Astrocyte of the spinal cord (primary cell): ENCODE results near the gene SLC1A7.
A peak's percentile ranks its signal among the peaks of the same experiment; 100 is the strongest.

Source experiments
- DNase-seq: peaks from one replicate; pipeline ENCODE4 v3.0.0; 2011; ENCODE audit warnings: low read depth, low spot score
- H3K4me3 ChIP-seq: 2 replicates; pipeline ENCODE4 v1.5.1; 2011; ENCODE audit warnings: low read depth, mild to moderate bottlenecking, low read length, moderate library complexity
- CTCF ChIP-seq: IDR thresholded peaks from 2 replicates; pipeline ENCODE4 v1.5.1; 2012; ENCODE audit warnings: low read depth, mild to moderate bottlenecking, low read length, inconsistent platforms
- in situ Hi-C: cut with HindIII; loops from 2 replicates; pipeline ENCODE4 v1.10.0; 2017; ENCODE audit warnings: low sequenced_read_pairs

SLC1A7 gene

GRCh38 chr1:53145051-53145600, 2.7 kb upstream of the SLC1A7 start:
- no peak for TF ChIP-seq CTCF
- in situ Hi-C loops: no loop called here
- DNase-seq: no peak
- no peak overlapping the region for H3K4me3 ChIP-seq

- no peak for DNase-seq
- no peak overlapping the region for H3K4me3 ChIP-seq
- in situ Hi-C loops: no loop called here
- TF ChIP-seq CTCF: no peak
Measured at GRCh38 chr1:53144201-53144600, 1.8 kb upstream of the SLC1A7 start.

- no peak overlapping the region for H3K4me3 ChIP-seq
- no peak for TF ChIP-seq CTCF
- DNase-seq: no peak
- in situ Hi-C loops: no loop called here
Measured at GRCh38 chr1:53143527-53143926, 1.1 kb upstream of the SLC1A7 start.

- in situ Hi-C loops: no loop called here
- DNase-seq: no peak
- no peak for TF ChIP-seq CTCF
- H3K4me3 ChIP-seq: no peak overlapping the region
Measured at GRCh38 chr1:53141487-53142055, 867 bp downstream of the SLC1A7 start.

GRCh38 chr1:53140451-53140850, 2.0 kb downstream of the SLC1A7 start:
- no peak for DNase-seq
- no peak overlapping the region for H3K4me3 ChIP-seq
- in situ Hi-C loops: no loop called here
- TF ChIP-seq CTCF: no peak

GRCh38 chr1:53139951-53140361, 2.5 kb downstream of the SLC1A7 start:
- no peak for TF ChIP-seq CTCF
- no peak overlapping the region for H3K4me3 ChIP-seq
- peak; percentile 32 for DNase-seq
- in situ Hi-C loops: no loop called here
